Trophoblast cell (in vitro differentiated cells and primary cell): ENCODE results near the gene SDCCAG8.

Experiments used
- DNase-seq, 2 donors: peaks; one replicate each; pipeline ENCODE4 v3.0.0-alpha.2; 2016
- H2AFZ ChIP-seq: 2 replicates; pipeline ENCODE4 v1.6.1; 2013; ENCODE audit warnings: low read length, moderate library complexity, mild to moderate bottlenecking; ENCODE audit not compliant: insufficient read depth, poor library complexity
- H2AK5ac ChIP-seq: 2 replicates; pipeline ENCODE4 v1.6.1; 2013; ENCODE audit warnings: mild to moderate bottlenecking, low read length
- H2BK120ac ChIP-seq: 2 replicates; pipeline ENCODE4 v1.6.1; 2013; ENCODE audit warnings: low read length, mild to moderate bottlenecking, moderate library complexity; ENCODE audit not compliant: insufficient read depth, poor library complexity
- H2BK12ac ChIP-seq: 2 replicates; pipeline ENCODE4 v1.6.1; 2013; ENCODE audit warnings: mild to moderate bottlenecking, low read length, moderate library complexity
- H2BK5ac ChIP-seq: 2 replicates; pipeline ENCODE4 v1.6.1; 2013; ENCODE audit warnings: low read length, low read depth, moderate library complexity, mild to moderate bottlenecking; ENCODE audit not compliant: poor library complexity
- H3K14ac ChIP-seq: 2 replicates; pipeline ENCODE4 v1.6.1; 2013; ENCODE audit warnings: mild to moderate bottlenecking, low read length
- H3K18ac ChIP-seq: 2 replicates; pipeline ENCODE4 v1.6.1; 2013; ENCODE audit warnings: mild to moderate bottlenecking, low read length
- H3K23ac ChIP-seq: 2 replicates; pipeline ENCODE4 v1.6.1; 2013; ENCODE audit warnings: low read length
- H3K27ac ChIP-seq: 2 replicates; pipeline ENCODE4 v1.5.1; 2013; ENCODE audit warnings: low read depth, mild to moderate bottlenecking, inconsistent platforms, low read length, moderate library complexity
- H3K27me3 ChIP-seq: 2 replicates; pipeline ENCODE4 v1.6.1; 2013; ENCODE audit warnings: inconsistent platforms, mild to moderate bottlenecking, low read length, moderate library complexity; ENCODE audit not compliant: insufficient read depth
- H3K36me3 ChIP-seq, 2 experiments: 1 replicate in 1 of 2; 2 replicates in 1 of 2; pipeline ENCODE4 v1.6.1; 2013; ENCODE audit warnings: low read length in 2 of 2, mild to moderate bottlenecking in 2 of 2, moderate library complexity in 1 of 2; ENCODE audit not compliant: insufficient read depth in 2 of 2, control insufficient read depth in 1 of 2
- H3K4ac ChIP-seq: 2 replicates; pipeline ENCODE4 v1.6.1; 2013; ENCODE audit warnings: low read depth, mild to moderate bottlenecking, low read length, moderate library complexity
- H3K4me1 ChIP-seq, 2 experiments: 1 replicate in 1 of 2; 2 replicates in 1 of 2; pipeline ENCODE4 v1.6.1; 2013; ENCODE audit warnings: low read length in 2 of 2, mild to moderate bottlenecking in 2 of 2, moderate library complexity in 1 of 2; ENCODE audit not compliant: insufficient read depth in 2 of 2, control insufficient read depth in 1 of 2
- H3K4me2 ChIP-seq: 2 replicates; pipeline ENCODE4 v1.6.1; 2013; ENCODE audit warnings: inconsistent platforms, mild to moderate bottlenecking, low read length, moderate library complexity
- H3K4me3 ChIP-seq: 2 replicates; pipeline ENCODE4 v1.5.1; 2013; ENCODE audit warnings: mild to moderate bottlenecking, low read depth, low read length, inconsistent platforms
- H3K79me1 ChIP-seq: one replicate; pipeline ENCODE4 v1.6.1; 2013; ENCODE audit warnings: low read length
- H3K79me2 ChIP-seq: 2 replicates; pipeline ENCODE4 v1.6.1; 2013; ENCODE audit warnings: low read length, mild to moderate bottlenecking; ENCODE audit not compliant: control insufficient read depth, insufficient read depth, poor library complexity
- H3K9ac ChIP-seq: 2 replicates; pipeline ENCODE4 v1.6.1; 2013; ENCODE audit warnings: mild to moderate bottlenecking, low read length
- H3K9me3 ChIP-seq: 2 replicates; pipeline ENCODE4 v1.6.1; 2013; ENCODE audit warnings: low read depth, mild to moderate bottlenecking, control low read depth, inconsistent platforms, low read length; ENCODE audit not compliant: insufficient read depth
- H4K12ac ChIP-seq: 2 replicates; pipeline ENCODE4 v1.6.1; 2013; ENCODE audit warnings: low read depth, mild to moderate bottlenecking, low read length, moderate library complexity
- H4K8ac ChIP-seq: 2 replicates; pipeline ENCODE4 v1.6.1; 2013; ENCODE audit warnings: low read depth, mild to moderate bottlenecking, low read length, moderate library complexity
- H4K91ac ChIP-seq: one replicate; pipeline ENCODE4 v1.6.1; 2013; ENCODE audit warnings: low read depth, mild to moderate bottlenecking, low read length, moderate library complexity
- WGBS: extraction: QIAGEN DNeasy Blood & Tissue Kit; methylation state at CpG from one replicate; pipeline ENCODE4 v1.1.7; 2013; ENCODE audit warnings: missing lambda C conversion rate; ENCODE audit not compliant: insufficient read length, insufficient coverage; ENCODE audit errors: extremely low coverage; 5-methylcytosine and 5-hydroxymethylcytosine counted together

Gene SDCCAG8

DNA sequence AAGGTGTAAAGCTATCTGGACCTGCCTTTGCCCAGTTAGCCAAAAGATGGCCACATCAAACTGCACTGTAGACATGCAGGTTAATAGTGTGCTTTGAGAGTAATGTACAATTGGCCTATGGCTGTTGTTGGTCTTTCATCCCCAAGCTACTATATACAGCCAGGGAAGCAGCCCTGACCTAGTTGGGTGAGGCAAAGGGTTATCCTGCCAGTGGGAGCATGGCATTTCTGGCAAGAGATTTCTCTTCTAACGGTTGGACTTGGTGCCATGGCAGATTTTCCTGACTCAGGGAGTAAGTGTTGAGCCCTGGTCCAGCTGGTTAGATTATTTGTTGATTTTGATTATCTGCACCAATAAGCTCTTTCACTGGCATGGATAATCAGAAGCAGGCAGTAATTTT lies 119.8 kb downstream of the SDCCAG8 start:
- H4K12ac ChIP-seq, result no peak overlapping the region
- DNase-seq, result no peak
- no peak overlapping the region for H3K18ac ChIP-seq

DNA sequence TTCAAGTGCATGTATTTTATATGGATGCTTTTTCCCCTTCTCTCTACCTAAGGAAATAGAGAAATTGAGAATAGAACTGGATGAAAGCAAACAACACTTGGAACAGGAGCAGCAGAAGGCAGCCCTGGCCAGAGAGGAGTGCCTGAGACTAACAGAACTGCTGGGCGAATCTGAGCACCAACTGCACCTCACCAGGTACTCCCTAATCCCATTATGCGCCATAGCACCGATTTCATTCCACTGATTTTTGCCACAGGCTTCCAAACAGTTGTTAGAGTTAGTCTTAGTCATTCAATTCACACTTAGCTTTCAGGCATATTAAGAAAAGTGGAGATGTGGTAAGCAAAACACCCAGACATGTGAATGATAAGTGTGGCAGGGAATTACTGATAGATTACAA lies 122.8 kb downstream of the SDCCAG8 start:
- no peak overlapping the region for H2AK5ac ChIP-seq
- H2AFZ ChIP-seq, result no peak overlapping the region
- H3K79me2 ChIP-seq, result no peaks in the 10 kb centered on the region
- H3K4me2 ChIP-seq, result no peak overlapping the region
- no peaks in the 10 kb centered on the region for H3K79me1 ChIP-seq
- no peak overlapping the region for H2BK12ac ChIP-seq
- no peak overlapping the region for H4K8ac ChIP-seq
- H2BK120ac ChIP-seq, result no peak overlapping the region
- no peaks in the 10 kb centered on the region for H3K27me3 ChIP-seq
- no peak overlapping the region for H3K18ac ChIP-seq
- H3K27ac ChIP-seq, result no peak overlapping the region
- no peak overlapping the region for H2BK5ac ChIP-seq
- no peaks in the 10 kb centered on the region for H3K9me3 ChIP-seq
- peaks cover 0 to 2% of the 10 kb centered on the region in 2 experiments for H3K36me3 ChIP-seq
- H3K14ac ChIP-seq, result no peak overlapping the region
- no peak overlapping the region for H3K9ac ChIP-seq
- H3K4me1 ChIP-seq, result no peaks in the 10 kb centered on the region
- H3K4ac ChIP-seq, result no peak overlapping the region
- WGBS, result no CpG with 5 or more reads among the region's 3 CpGs
- no peak for DNase-seq
- H4K12ac ChIP-seq, result no peak overlapping the region
- H3K23ac ChIP-seq, result no peak overlapping the region
- no peak overlapping the region for H4K91ac ChIP-seq
- H3K4me3 ChIP-seq, result no peak overlapping the region

More for the DNA sequence above, 119.8 kb downstream of the SDCCAG8 start:
- H3K36me3 ChIP-seq, result no peaks in the 10 kb centered on the region
- WGBS, result no CpG with 5 or more reads among the region's 1 CpG
- no peak overlapping the region for H4K91ac ChIP-seq
- H3K4ac ChIP-seq, result no peak overlapping the region
- no peak overlapping the region for H2AK5ac ChIP-seq
- H3K4me3 ChIP-seq, result no peak overlapping the region
- H2BK5ac ChIP-seq, result no peak overlapping the region
- no peaks in the 10 kb centered on the region for H3K9me3 ChIP-seq
- H3K27ac ChIP-seq, result no peak overlapping the region
- H3K4me1 ChIP-seq, result no peaks in the 10 kb centered on the region
- no peak overlapping the region for H3K23ac ChIP-seq
- no peak overlapping the region for H2BK120ac ChIP-seq
- H3K79me2 ChIP-seq, result no peaks in the 10 kb centered on the region
- no peak overlapping the region for H3K9ac ChIP-seq
- no peak overlapping the region for H2BK12ac ChIP-seq
- H4K8ac ChIP-seq, result no peak overlapping the region
- H3K4me2 ChIP-seq, result no peak overlapping the region
- no peak overlapping the region for H3K14ac ChIP-seq
- H3K27me3 ChIP-seq, result no peaks in the 10 kb centered on the region
- no peaks in the 10 kb centered on the region for H3K79me1 ChIP-seq
- H2AFZ ChIP-seq, result no peak overlapping the region

DNA sequence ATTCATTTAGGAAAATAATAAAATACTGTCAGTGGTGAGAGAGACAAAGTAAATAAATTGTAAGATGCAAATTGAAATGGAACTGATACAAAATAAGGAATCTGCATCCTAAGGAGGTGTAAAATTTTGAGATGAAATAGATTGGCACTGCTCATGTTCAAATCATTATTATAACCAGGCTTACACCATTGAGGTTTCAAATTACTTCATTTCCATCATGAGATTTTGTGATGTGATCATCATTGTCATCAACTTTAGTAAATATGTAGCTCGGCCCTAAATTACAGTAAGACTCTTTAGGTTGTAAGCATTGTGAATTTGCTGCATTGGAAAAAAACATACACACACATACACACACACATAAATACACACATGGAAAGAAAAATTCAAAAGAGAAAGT lies 123.4 kb downstream of the SDCCAG8 start:
- no peak overlapping the region for H3K4me2 ChIP-seq
- no peaks in the 10 kb centered on the region for H3K79me1 ChIP-seq
- H3K9me3 ChIP-seq, result no peaks in the 10 kb centered on the region
- no peak overlapping the region for H3K23ac ChIP-seq
- peaks cover 0 to 2% of the 10 kb centered on the region in 2 experiments for H3K36me3 ChIP-seq
- H3K4me1 ChIP-seq, result no peaks in the 10 kb centered on the region
- no peak for DNase-seq
- H3K27ac ChIP-seq, result no peak overlapping the region
- no peak overlapping the region for H2AFZ ChIP-seq
- H3K4me3 ChIP-seq, result no peak overlapping the region
- H3K9ac ChIP-seq, result no peak overlapping the region
- no CpG with 5 or more reads among the region's 1 CpG for WGBS
- H2BK5ac ChIP-seq, result no peak overlapping the region
- no peak overlapping the region for H2AK5ac ChIP-seq
- H4K12ac ChIP-seq, result no peak overlapping the region
- H3K18ac ChIP-seq, result no peak overlapping the region
- H4K8ac ChIP-seq, result no peak overlapping the region
- H4K91ac ChIP-seq, result no peak overlapping the region
- no peaks in the 10 kb centered on the region for H3K79me2 ChIP-seq
- no peak overlapping the region for H2BK12ac ChIP-seq
- H3K14ac ChIP-seq, result no peak overlapping the region
- no peak overlapping the region for H2BK120ac ChIP-seq
- H3K27me3 ChIP-seq, result no peaks in the 10 kb centered on the region
- H3K4ac ChIP-seq, result no peak overlapping the region

DNA sequence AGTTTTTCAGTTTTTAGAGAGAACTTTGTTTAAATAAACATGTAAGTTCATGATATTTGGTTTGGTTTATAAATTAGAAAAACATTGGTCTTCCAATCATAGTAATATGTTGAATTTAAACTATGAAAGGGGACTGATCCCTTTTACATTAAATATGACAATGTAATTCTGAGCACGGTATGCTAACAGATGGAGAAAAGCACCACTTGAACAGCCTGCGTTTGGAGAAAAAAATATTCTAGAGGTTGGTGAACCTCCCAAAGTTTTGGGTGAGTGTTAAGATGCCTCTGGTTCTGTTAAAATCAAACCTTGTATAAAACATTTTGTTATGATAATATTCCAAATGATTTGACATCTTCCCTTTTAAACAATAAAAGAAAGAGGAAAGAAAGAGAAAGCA lies 123.9 kb downstream of the SDCCAG8 start:
- Histone ChIP-seq H3K9me3 (no peaks in the 10 kb centered on the region), H3K27me3 (no peaks in the 10 kb centered on the region), H2BK5ac (no peak overlapping the region), H4K91ac (no peak overlapping the region), H3K36me3 (peaks cover 2% of the 10 kb centered on the region in 2 experiments), H3K14ac (no peak overlapping the region), H3K27ac (no peak overlapping the region), H3K4me1 (no peaks in the 10 kb centered on the region), H3K4me2 (no peak overlapping the region), H3K4ac (no peak overlapping the region), H3K9ac (no peak overlapping the region), H3K4me3 (no peak overlapping the region), H3K79me1 (no peaks in the 10 kb centered on the region), H2BK120ac (no peak overlapping the region), H3K23ac (no peak overlapping the region), H3K18ac (no peak overlapping the region), H2AK5ac (no peak overlapping the region), H2AFZ (no peak overlapping the region), H2BK12ac (no peak overlapping the region), H4K12ac (no peak overlapping the region), H3K79me2 (no peaks in the 10 kb centered on the region), H4K8ac (no peak overlapping the region)
- no CpG with 5 or more reads among the region's 2 CpGs for WGBS
- no peak for DNase-seq
